ENCODE data around the gene KIF17. TPM values are rescaled to one million over a fixed set of nuclear protein-coding genes. Genes with fewer than 3 reads are reported as not detected.
A peak's percentile ranks its signal among the peaks of the same experiment; 100 is the strongest.

Gene KIF17
- total and polyA plus RNA-seq, 2 of the 8 experiments (the other 6 are each of a cell fraction or from before 2014, with no cell fraction given) = 6.9 to 10.4 TPM

GRCh38 chr1:20733360-20733975, 15.7 kb upstream of the KIF17 start:
- Histone ChIP-seq H3K4ac (replicated peaks; ENCODE audit: insufficient read length, low read depth, low read length) (no peak overlapping the region), H2BK20ac (ENCODE audit: low read length) (no peak overlapping the region), H3K18ac (ENCODE audit: extremely low read depth, low read length) (no peak overlapping the region), H2BK120ac (replicated peaks; ENCODE audit: low read depth, low read length) (no peak overlapping the region), H3K14ac (ENCODE audit: insufficient read length) (no peak overlapping the region), H3K23ac (ENCODE audit: insufficient read length) (no peak overlapping the region), H3K79me2 (ENCODE audit: control insufficient read depth in 1 of 2, insufficient read depth in 2 of 2, low read length in 2 of 2) (no peaks in the 10 kb centered on the region), H4K5ac (ENCODE audit: insufficient read length, low read depth, low read length) (no peak overlapping the region), H2AK5ac (ENCODE audit: low read depth, low read length) (no peak overlapping the region), H3K4me1 (replicated peaks in 1 of 4; ENCODE audit: control insufficient read depth in 3 of 4, insufficient read depth in 4 of 4, low read length in 3 of 4) (peaks cover 5 to 35% (median 23%) of the 10 kb centered on the region in 4 experiments), H3K27ac (ENCODE audit: low read depth, low read length) (no peak overlapping the region), H3K4me3 (ENCODE audit: extremely low read depth in 1 of 4, insufficient read depth in 2 of 4, low read depth in 3 of 4, low read length in 4 of 4) (peak overlapping the region; percentile 56 to 71 (median 69); a peak in 6 of 8 replicates), H3K56ac (replicated peaks; ENCODE audit: insufficient read length, low read depth, low read length) (no peak overlapping the region), H3K36me3 (ENCODE audit: control insufficient read depth in 2 of 4, insufficient read depth in 4 of 4, low read length in 3 of 4) (peaks cover 0 to 3% (median 0%) of the 10 kb centered on the region in 4 experiments; a peak in 2 of 8 replicates), H3K23me2 (ENCODE audit: low read depth, low read length) (peaks cover 11% of the 10 kb centered on the region; the same call in 1 of the 2 replicates), H2BK15ac (ENCODE audit: low read length) (no peak overlapping the region), H4K91ac (replicated peaks; ENCODE audit: insufficient read length, low read length) (no peak overlapping the region), H3K9ac (replicated peaks in 1 of 4; ENCODE audit: extremely low read depth in 1 of 4, low read depth in 3 of 4, low read length in 3 of 4) (no peak overlapping the region), H2BK12ac (ENCODE audit: low read depth, low read length) (no peak overlapping the region; the same call in 1 of the 2 replicates), H4K20me1 (replicated peaks in 1 of 2; ENCODE audit: control insufficient read depth in 1 of 2, insufficient read depth in 2 of 2, low read length in 2 of 2) (peaks cover 1 to 3% of the 10 kb centered on the region in 2 experiments), H3K79me1 (ENCODE audit: low read depth, low read length) (no peaks in the 10 kb centered on the region), H3K27me3 (replicated peaks in 1 of 4; ENCODE audit: control insufficient read depth in 3 of 4, extremely low read depth in 1 of 4, insufficient read depth in 3 of 4, low read length in 3 of 4) (peaks cover 2 to 30% (median 27%) of the 10 kb centered on the region in 4 experiments), H2AFZ (ENCODE audit: low read length) (no peak overlapping the region), H2BK5ac (ENCODE audit: low read depth, low read length) (no peak overlapping the region), H3K9me3 (ENCODE audit: insufficient read depth in 2 of 2, low read depth in 1 of 2, low read length in 1 of 2) (no peaks in the 10 kb centered on the region), H3K4me2 (ENCODE audit: insufficient read depth in 1 of 2, low read depth in 2 of 2, low read length in 2 of 2) (peak overlapping the region; percentile 97), H4K8ac (ENCODE audit: extremely low read depth, insufficient read depth, low read length) (no peak overlapping the region)
- FAIRE-seq = no peak
- DNase-seq (ENCODE audit: low read depth in 1 of 2, low spot score in 2 of 2) = no peak
- ChIA-PET POLR2A (ENCODE audit: partially characterized antibody) (interaction anchor here (0.8 to 7.8 kb wide), 2 partner anchors 9 to 17 kb away, joined by 3 to 68 read pairs; partner anchors contain the start of gene KIF17), CTCF (ENCODE audit: partially characterized antibody) (interaction anchor here (0.6 to 4.6 kb wide), 11 partner anchors 9 to 139 kb away, joined by 3 to 15 read pairs (median 3); partner anchors contain the start of gene KIF17)
- no peak for TF ChIP-seq KDM4A (IDR thresholded peaks at IDR 0.05; ENCODE audit: low read depth, low read length, severe bottlenecking)
- TF ChIP-seq SAP30 (IDR thresholded peaks at IDR 0.05; ENCODE audit: insufficient read depth, insufficient replicate concordance, low read length) = no peak
- no peak for TF ChIP-seq TAF7 (optimal IDR thresholded peaks at IDR 0.05; ENCODE audit: borderline replicate concordance, low read depth, low read length)
- no peak for TF ChIP-seq RXRA (IDR thresholded peaks at IDR 0.05; ENCODE audit: insufficient read depth, low read depth, low read length)
- no peak for TF ChIP-seq MAFK (IDR thresholded peaks at IDR 0.05; ENCODE audit: low read depth, low read length)
- 63% methylated on average over 7 of the region's 7 CpGs; no CpG with 5 or more reads in 1 of the 2 experiments for WGBS, 2 experiments (ENCODE audit: extremely low coverage in 1 of 2, insufficient coverage in 1 of 2, insufficient read length in 1 of 2, insufficient replicate concordance in 2 of 2, low coverage in 1 of 2, low lambda C conversion rate in 2 of 2, missing lambda C conversion rate in 1 of 2)
